Muscle of arm (tissue), 12 donors: ENCODE results near the gene EMP3. TPM values are rescaled to one million over a fixed set of nuclear protein-coding genes. Genes with fewer than 3 reads are reported as not detected.

Experiments
- DNase-seq: peaks from one replicate; pipeline ENCODE4 v3.0.0-alpha.2; 2013
- polyA plus RNA-seq, 12 donors: library from polyadenylated mRNA; unstranded; fragments of 120-200 nt; gene quantifications; one replicate each; pipeline ENCODE4 v1.2.1, GENCODE V29; 2013; ENCODE audit not compliant: insufficient read length in 12 of 12

The EMP3 gene
- polyA plus RNA-seq, 12 donors, result 87.0 to 162 (median 145) TPM; not detected in 1

- no peak for DNase-seq
Observed at GRCh38 chr19:48341515-48342413, 16.4 kb downstream of the EMP3 start.

GRCh38 chr19:48342414-48342738 is 17.0 kb downstream of the EMP3 start:
- no peak for DNase-seq

- no peak for DNase-seq
Observed at GRCh38 chr19:48342841-48343540, 17.6 kb downstream of the EMP3 start.

DNA sequence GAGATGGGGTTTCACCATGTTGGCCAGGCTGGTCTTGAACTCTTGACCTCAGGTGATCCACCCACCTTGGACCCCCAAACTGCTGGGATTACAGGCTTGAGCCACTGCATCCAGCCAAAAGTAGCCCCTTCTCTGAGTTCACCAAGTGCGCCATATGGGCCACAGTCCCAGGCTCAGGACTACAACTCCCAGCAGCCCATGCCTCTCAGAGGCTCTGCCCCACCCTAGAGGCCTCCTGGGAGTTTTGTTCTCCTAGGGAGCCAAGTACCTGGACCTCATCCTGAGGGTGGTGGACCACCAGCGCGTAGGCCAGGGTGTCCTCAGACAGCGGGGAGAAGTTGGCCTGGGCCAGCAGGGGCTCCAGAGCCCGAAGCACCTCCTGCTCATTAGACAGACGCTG is 19.5 kb downstream of the EMP3 start:
- no peak for DNase-seq

DNA sequence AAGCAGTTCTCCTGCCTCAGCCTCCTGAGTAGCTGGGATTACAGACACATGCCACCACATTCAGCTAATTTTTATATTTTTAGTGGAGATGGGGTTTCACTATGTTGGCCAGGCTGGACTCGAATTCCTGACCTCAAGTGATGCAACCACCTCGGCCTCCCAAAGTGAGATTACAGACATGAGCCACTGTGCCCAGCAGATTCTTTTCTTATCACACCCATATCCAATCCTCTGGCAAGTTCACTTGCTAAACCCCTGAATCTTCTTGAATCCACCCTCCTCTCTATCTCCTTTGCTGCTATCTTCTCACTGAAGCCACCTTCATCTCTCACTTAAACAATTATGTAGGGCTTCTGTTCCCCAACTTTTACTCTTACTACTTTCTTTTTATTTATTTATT is 20.8 kb downstream of the EMP3 start:
- DNase-seq, result no peak

- DNase-seq, result no peak
Observed at GRCh38 chr19:48348045-48348444, 22.7 kb downstream of the EMP3 start.

- DNase-seq, result no peak
Observed at GRCh38 chr19:48348737-48349136, 23.4 kb downstream of the EMP3 start.

DNA sequence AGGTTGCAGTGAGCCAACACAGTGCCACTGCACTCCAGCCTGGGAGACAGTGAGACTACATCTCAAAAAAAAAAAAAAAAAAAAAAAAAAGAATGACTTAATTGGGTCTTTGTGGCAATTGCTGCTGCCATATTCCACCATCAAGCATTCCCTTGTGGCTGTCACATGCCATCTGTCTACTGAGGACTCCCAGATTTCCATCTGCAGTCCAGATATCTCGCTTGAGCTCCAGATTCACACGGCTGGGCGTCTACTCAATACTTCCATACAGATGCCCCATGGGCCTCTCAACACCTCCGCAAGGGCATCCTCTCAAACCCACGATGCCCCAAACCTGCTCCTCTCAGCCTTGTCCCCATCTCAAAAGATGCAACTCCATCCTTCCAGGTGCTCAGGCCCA is 25.5 kb downstream of the EMP3 start:
- no peak for DNase-seq

DNA sequence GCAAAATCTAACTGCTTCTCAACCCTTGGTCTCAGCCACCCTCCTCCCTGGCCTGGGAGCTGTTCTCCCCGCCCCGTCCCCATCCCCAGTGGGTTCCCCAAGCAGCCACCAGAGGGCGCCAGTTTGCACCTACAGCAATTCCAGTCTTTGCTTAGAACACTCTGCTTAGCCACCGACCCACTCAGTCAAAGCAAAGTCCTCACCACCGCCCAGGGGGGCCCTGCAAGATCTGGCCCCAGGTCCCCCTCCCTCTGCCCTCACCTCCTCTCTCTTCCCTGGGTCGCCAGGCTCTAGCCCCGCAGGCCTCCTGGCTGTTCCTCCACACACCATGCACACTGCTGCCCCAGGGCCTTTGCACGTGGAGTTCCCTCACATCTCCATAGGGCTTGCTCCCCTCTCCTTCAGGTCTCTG is 26.0 kb downstream of the EMP3 start:
- peak; percentile 52 for DNase-seq

DNA sequence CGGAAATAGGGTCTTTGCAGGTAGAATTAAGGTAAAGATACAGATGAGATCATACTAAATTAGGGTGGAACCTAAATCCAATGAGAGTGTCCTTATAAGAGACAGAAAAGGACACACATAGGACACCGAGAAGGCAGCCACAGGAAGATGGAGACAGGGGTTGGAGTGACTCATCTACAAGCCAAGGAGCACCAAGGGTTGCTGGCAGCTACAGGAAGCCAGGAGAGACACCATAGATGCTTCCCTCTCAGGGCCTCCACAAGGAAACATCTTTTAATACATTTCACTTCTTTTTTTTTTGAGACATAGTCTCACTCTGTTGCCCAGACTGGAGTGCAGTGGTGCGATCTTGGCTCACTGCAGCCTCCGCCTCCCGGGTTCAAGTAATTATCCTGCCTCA is 28.3 kb downstream of the EMP3 start:
- DNase-seq, result no peak

DNA sequence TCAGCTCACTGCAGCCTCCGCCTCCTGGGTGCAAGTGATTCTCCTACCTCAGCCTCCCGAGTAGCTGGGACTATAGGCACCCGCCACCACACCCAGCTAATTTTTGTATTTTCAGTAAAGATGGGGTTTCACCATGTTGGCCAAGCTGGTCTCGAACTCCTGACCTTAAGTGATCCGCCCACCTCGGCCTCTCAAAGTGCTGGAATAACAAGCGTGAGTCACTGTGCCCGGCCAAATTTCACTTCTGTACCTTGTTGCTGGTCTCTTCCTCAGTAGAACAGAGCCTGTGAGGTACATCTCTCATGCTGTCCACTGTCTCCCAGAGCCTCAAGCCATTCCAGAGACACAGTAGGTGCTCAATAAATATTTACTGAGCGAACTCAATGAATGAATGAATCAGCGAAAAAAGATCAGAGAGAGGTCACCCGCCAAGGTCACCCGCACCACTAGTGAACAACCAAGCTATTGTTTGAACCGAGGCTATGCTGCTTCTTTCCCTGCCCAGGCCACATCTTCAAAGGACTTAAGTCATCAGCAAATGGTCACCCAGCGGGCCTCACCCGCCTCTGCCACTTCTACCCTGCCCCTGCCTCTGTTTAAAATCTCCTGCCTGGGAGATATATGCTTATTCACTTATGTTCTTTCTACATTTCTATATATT is 29.1 kb downstream of the EMP3 start:
- DNase-seq, result no peak

- no peak for DNase-seq
Observed at GRCh38 chr19:48355365-48355954, 30.1 kb downstream of the EMP3 start.

- no peak for DNase-seq
Observed at GRCh38 chr19:48359123-48359522, 33.8 kb downstream of the EMP3 start.

GRCh38 chr19:48361912-48362311 is 36.6 kb downstream of the EMP3 start:
- DNase-seq, result no peak

DNA sequence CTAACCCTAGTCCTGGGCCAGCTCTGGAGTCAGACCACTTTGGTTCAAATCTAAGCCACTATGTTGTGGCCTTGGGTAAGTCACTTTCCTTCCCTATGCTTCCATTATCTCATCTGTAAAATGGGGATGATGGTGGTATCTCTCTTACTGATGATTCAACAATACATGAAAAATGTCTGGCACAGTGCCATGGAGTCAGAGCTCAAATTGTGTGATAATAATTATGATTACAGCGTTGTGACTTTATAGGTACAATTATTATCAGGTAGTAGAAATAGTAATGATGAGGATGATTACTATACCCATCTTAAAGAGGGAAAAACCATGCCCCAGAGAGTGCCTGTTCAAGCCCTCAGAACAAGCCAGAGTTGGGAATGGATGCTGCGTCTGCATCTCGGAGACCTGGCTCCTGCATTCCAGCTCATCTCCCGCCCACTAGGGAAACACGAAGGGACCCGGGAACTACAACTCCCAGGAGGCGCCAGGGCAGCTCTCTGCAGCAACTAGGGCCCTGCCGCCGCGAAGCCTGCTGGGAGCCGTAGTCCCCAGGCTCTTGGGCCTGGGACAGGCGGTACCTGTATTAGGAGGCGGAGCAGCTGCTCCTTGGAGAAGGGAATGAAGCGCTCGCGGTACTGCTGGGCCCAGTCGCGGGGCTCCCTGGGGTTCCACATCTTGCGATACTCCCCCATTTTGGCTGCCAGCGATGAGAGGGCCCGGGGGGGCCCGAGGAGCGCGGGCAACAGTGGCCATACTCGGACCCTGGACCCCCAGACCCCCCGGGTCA is 37.6 kb downstream of the EMP3 start:
- DNase-seq, result peak; percentile 94

DNA sequence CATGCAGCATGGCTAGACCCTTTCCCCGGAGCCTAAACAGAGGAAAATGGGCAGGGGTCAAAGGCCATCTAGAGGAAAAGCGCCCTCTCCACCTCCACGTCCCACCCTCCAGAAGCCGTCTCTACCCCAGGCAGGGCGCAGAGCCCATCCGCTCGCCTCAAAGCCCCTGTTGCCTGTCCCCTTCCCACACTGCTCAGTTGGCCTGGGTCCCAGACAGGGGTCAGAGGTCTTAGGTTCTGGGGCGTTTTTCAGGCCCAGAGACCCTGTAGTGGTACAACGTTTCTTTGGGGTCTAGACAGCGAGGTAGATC is 38.1 kb downstream of the EMP3 start:
- no peak for DNase-seq

DNA sequence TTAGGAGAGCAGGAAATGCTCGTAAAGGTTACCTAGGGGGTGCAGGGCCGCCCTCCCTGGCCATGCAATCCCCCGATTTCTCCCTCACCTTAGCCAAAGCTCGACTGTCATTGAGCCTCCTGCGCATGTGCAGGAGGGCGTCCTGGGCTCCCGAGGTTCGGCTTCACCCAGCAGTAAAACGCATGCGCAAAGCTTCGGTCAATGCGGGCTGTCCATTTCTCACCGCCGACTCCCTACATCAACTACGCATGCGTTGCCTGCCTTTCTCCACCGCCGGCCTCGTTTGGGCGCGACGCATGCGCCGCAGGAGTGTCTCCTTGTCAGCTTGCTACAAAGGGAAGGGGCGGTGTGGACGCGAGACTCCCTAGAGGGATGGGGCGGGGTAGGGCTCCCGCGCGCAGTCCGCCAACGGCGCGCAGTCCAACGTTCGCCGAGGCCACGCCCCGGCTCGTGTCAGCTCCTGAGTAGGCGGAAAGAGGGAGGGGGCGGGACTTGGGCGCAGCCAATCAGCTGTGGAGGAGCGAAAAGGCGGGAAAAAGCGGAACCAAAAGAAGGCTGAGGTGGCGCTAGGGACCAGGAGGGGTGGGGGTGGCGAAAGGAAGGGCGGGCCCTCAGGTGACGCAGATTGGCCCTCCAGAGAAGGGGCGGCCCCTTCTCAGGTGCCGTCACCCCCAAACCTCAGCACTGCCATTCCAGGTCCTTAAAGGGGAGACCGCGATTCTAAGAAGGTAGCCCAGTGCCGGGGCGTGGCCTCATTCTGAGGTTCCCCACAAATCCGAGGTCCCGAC is 38.7 kb downstream of the EMP3 start, which contains the start of the genes SYNGR4 and TMEM143:
Gene SYNGR4, plus strand, starts transcription at position 558 of the 788 bp plus-strand sequence. CDS start 1,476 bp downstream, outside the sequence.
Gene TMEM143, minus strand, starts transcription at position 131 of the 788 bp plus-strand sequence. Its CDS starts 20 bp downstream, at position 111.
- peak; percentile 100 for DNase-seq

- DNase-seq, result no peak
Observed at GRCh38 chr19:48364598-48365348, 39.4 kb downstream of the EMP3 start.

DNA sequence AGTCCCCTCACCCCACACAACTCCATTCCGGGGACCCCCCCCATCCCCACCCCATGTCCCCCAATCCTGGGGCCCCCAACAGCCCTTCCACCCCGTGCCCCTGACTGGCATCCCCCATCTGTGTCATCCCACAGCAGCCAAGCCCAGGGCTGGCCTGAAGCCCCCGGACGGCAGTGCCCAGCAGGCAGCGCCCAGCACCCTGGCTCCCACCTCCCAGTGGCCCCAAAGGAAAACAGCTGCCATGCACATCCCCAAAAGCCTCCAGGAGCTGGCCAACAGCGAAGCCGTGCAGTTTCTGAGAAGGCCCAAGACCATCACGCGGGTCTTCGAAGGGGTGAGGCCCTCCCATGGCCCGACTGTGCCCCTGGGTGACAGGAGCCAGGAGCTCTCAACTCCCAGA is 40.2 kb downstream of the EMP3 start:
- DNase-seq, result no peak

- DNase-seq, result no peak
Observed at GRCh38 chr19:48367855-48368254, 42.5 kb downstream of the EMP3 start.
